HepG2 (cell line): ENCODE results near the gene TRAK1. TPM values are rescaled to one million over a fixed set of nuclear protein-coding genes. Genes with fewer than 3 reads are reported as not detected.

Source experiments
- GFI1 ChIP-seq: sonication (generic); formaldehyde crosslinking; IDR thresholded peaks from 2 replicates; pipeline ENCODE4 v1.5.0; 2020; ENCODE audit warnings: missing genetic modification reagents, mild to moderate bottlenecking, borderline replicate concordance
- HOXA5 ChIP-seq: sonication (generic); formaldehyde crosslinking; IDR thresholded peaks from 2 replicates; pipeline ENCODE4 v1.4.0; 2020; ENCODE audit warnings: missing genetic modification reagents
- ISL2 ChIP-seq: sonication (generic); formaldehyde crosslinking; IDR thresholded peaks from 2 replicates; pipeline ENCODE4 v1.5.0; 2020; ENCODE audit warnings: missing genetic modification reagents
- PHF21A ChIP-seq: sonication (generic); formaldehyde crosslinking; IDR thresholded peaks from 2 replicates; pipeline ENCODE4 v1.5.0; 2020; ENCODE audit warnings: mild to moderate bottlenecking, missing genetic modification reagents
- POLR2AphosphoS5 ChIP-seq: IDR thresholded peaks from 2 replicates; pipeline ENCODE4 v1.6.1; 2012; ENCODE audit warnings: low read depth, low read length
- RNF219 ChIP-seq: sonication (generic); formaldehyde crosslinking; IDR thresholded peaks from 2 replicates; pipeline ENCODE4 v1.5.0; 2020; ENCODE audit warnings: mild to moderate bottlenecking, missing genetic modification reagents
- SOX6 ChIP-seq, 2 experiments: fragments of 450-650 bp in 1 of 2; sonication (generic) in 1 of 2; formaldehyde crosslinking in 1 of 2; IDR thresholded peaks; 2 replicates each; pipeline versions ENCODE4 v1.4.0 to v1.6.1; 2017 to 2020; ENCODE audit warnings: antibody characterized with exemption in 1 of 2, mild to moderate bottlenecking in 1 of 2, missing genetic modification reagents in 1 of 2
- UBTF ChIP-seq: sonication (generic); formaldehyde crosslinking; IDR thresholded peaks from 2 replicates; pipeline ENCODE4 v1.4.0; 2020; ENCODE audit warnings: mild to moderate bottlenecking, missing genetic modification reagents
- ZFP90 ChIP-seq: sonication (generic); formaldehyde crosslinking; IDR thresholded peaks from 2 replicates; pipeline ENCODE4 v1.8.0; 2022; ENCODE audit warnings: missing genetic modification reagents, mild to moderate bottlenecking, inconsistent platforms, borderline replicate concordance
- ZNF605 ChIP-seq: sonication (generic); formaldehyde crosslinking; IDR thresholded peaks from 2 replicates; pipeline ENCODE4 v1.8.0; 2022; ENCODE audit warnings: mild to moderate bottlenecking, missing genetic modification reagents
- polyA plus RNA-seq, 8 experiments: library from polyadenylated mRNA; depleted of rRNA in 3 of 8; stranded (reverse) in 7 of 8; unstranded in 1 of 8; fragments of >200 nt; fragmentation: Illumina TruSeq in 4 of 8; extraction: Trizol in 4 of 8; gene quantifications; 2 replicates each; pipeline versions ENCODE4 v1.2.1 to v1.2.3, GENCODE V29; 2011 to 2016; ENCODE audit warnings: low read depth in 4 of 8, missing spikeins in 1 of 8, mixed read lengths in 1 of 8; ENCODE audit not compliant: insufficient read depth in 1 of 8
- total RNA-seq, 5 experiments: library from RNA; depleted of rRNA; stranded (reverse); fragments of >200 nt; fragmentation: Illumina TruSeq; extraction: Trizol; gene quantifications; 2 replicates each; pipeline ENCODE4 v1.2.3, GENCODE V29; 2016; ENCODE audit warnings: low read depth in 1 of 5
- TF ChIP-seq, protein P1 (sequence below): IDR thresholded peaks from 2 replicates; pipeline ENCODE4 v1.4.0; 2020; ENCODE audit warnings: mild to moderate bottlenecking, missing genetic modification reagents
- TF ChIP-seq, protein P2 (sequence below), 2 experiments: fragments of 450-650 bp in 1 of 2; sonication (generic) in 1 of 2; formaldehyde crosslinking; IDR thresholded peaks; 2 replicates each; pipeline versions ENCODE4 v1.5.0 to v1.8.0; 2020 to 2022; ENCODE audit warnings: mild to moderate bottlenecking in 1 of 2, missing genetic modification reagents in 1 of 2
- TF ChIP-seq, protein P3 (sequence below): sonication (generic); formaldehyde crosslinking; IDR thresholded peaks from 2 replicates; pipeline ENCODE4 v1.8.0; 2022; ENCODE audit warnings: low read depth, missing genetic modification reagents
- TF ChIP-seq, protein P4 (sequence below): IDR thresholded peaks from 2 replicates; pipeline ENCODE4 v1.6.1; 2016; ENCODE audit warnings: missing compliant biosample characterization, missing genetic modification reagents, borderline replicate concordance

TRAK1 gene
- total and polyA plus RNA-seq, 2 of the 13 experiments (the other 11 are each of a cell fraction or from before 2014, with no cell fraction given), result 20.5 to 46.6 TPM

DNA sequence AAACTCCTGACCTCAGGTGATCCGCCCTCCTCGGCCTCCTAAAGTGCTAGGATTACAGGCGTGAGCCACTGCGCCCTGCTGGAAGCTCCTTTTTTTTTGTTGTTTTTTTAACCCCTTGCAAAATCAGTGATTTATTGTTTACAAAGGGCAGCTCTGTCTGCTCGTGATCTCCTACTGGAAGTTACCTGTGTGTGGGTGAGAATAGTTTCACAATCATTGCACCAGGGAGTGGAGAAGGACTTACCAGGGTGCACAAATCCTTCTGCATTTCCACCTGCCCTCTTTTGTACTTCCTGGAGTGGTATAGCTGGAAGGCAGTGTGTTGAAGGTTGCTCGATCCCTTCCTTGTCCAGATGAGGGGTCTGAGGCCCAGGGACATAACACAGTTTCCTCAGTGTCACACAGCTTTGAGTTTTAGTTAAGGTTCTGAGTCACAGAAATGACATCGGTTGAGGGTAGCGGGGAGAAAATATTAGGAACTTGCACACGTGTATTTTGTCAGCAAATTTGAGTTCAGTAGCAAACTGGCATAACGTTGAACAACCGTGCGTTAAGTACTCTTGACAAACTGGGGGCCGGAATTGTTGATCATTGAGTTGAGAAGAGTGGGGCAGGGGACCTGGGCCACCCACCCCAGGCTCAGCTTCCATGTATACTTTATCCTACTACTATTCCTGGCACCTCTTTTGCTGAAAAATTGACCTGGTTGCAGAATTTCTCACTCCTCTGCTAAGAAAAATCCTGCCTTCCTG lies 11.3 kb upstream of the TRAK1 start (continued):
- TF ChIP-seq, protein P1, sequence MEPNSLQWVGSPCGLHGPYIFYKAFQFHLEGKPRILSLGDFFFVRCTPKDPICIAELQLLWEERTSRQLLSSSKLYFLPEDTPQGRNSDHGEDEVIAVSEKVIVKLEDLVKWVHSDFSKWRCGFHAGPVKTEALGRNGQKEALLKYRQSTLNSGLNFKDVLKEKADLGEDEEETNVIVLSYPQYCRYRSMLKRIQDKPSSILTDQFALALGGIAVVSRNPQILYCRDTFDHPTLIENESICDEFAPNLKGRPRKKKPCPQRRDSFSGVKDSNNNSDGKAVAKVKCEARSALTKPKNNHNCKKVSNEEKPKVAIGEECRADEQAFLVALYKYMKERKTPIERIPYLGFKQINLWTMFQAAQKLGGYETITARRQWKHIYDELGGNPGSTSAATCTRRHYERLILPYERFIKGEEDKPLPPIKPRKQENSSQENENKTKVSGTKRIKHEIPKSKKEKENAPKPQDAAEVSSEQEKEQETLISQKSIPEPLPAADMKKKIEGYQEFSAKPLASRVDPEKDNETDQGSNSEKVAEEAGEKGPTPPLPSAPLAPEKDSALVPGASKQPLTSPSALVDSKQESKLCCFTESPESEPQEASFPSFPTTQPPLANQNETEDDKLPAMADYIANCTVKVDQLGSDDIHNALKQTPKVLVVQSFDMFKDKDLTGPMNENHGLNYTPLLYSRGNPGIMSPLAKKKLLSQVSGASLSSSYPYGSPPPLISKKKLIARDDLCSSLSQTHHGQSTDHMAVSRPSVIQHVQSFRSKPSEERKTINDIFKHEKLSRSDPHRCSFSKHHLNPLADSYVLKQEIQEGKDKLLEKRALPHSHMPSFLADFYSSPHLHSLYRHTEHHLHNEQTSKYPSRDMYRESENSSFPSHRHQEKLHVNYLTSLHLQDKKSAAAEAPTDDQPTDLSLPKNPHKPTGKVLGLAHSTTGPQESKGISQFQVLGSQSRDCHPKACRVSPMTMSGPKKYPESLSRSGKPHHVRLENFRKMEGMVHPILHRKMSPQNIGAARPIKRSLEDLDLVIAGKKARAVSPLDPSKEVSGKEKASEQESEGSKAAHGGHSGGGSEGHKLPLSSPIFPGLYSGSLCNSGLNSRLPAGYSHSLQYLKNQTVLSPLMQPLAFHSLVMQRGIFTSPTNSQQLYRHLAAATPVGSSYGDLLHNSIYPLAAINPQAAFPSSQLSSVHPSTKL (CRISPR knock-in tag), result peak; percentile 82
- TF ChIP-seq SOX6 (IDR thresholded peaks at IDR 0.05) (no peak), SOX6 (CRISPR knock-in tag; IDR thresholded peaks at IDR 0.05) (peak; percentile 83), GFI1 (CRISPR knock-in tag) (peak; percentile 97), RNF219 (CRISPR knock-in tag) (no peak), PHF21A (CRISPR knock-in tag) (peak; percentile 54; the same call in 1 of the 2 replicates), POLR2AphosphoS5 (no peak), UBTF (CRISPR knock-in tag) (0 out of 2 replicates have a peak, but pooled peaks have one; percentile 6), ISL2 (CRISPR knock-in tag) (peak; percentile 56), ZFP90 (CRISPR knock-in tag) (0 out of 2 replicates have a peak, but pooled peaks have one; percentile 33), HOXA5 (CRISPR knock-in tag) (peak; percentile 26; the same call in 1 of the 2 replicates), ZNF605 (CRISPR knock-in tag) (0 out of 2 replicates have a peak, but pooled peaks have one; percentile 31)
- TF ChIP-seq, protein P2, sequence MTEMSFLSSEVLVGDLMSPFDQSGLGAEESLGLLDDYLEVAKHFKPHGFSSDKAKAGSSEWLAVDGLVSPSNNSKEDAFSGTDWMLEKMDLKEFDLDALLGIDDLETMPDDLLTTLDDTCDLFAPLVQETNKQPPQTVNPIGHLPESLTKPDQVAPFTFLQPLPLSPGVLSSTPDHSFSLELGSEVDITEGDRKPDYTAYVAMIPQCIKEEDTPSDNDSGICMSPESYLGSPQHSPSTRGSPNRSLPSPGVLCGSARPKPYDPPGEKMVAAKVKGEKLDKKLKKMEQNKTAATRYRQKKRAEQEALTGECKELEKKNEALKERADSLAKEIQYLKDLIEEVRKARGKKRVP (CRISPR knock-in tag; IDR thresholded peaks at IDR 0.05), result peak in 1 of 2 experiments; percentile 88; a peak in 2 of 4 replicates
- TF ChIP-seq, protein P3, sequence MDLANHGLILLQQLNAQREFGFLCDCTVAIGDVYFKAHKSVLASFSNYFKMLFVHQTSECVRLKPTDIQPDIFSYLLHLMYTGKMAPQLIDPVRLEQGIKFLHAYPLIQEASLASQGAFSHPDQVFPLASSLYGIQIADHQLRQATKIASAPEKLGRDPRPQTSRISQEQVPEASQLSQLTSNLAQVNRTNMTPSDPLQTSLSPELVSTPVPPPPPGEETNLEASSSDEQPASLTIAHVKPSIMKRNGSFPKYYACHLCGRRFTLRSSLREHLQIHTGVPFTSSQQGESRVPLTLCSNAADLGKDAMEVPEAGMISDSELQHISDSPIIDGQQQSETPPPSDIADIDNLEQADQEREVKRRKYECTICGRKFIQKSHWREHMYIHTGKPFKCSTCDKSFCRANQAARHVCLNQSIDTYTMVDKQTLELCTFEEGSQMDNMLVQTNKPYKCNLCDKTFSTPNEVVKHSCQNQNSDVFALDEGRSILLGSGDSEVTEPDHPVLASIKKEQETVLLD (CRISPR knock-in tag), result no peak
- TF ChIP-seq, protein P4, sequence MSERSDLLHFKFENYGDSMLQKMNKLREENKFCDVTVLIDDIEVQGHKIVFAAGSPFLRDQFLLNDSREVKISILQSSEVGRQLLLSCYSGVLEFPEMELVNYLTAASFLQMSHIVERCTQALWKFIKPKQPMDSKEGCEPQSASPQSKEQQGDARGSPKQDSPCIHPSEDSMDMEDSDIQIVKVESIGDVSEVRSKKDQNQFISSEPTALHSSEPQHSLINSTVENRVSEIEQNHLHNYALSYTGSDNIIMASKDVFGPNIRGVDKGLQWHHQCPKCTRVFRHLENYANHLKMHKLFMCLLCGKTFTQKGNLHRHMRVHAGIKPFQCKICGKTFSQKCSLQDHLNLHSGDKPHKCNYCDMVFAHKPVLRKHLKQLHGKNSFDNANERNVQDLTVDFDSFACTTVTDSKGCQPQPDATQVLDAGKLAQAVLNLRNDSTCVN, result no peak
